ENCODE results near the gene SLX4IP.

GRCh38 chr20:10504608-10504993, 69.5 kb downstream of the SLX4IP start:
- TF ChIP-seq EZH2 (IDR thresholded peaks at IDR 0.05; ENCODE audit: borderline replicate concordance, low read length) (no peak), CTCF (conservative IDR thresholded peaks at IDR 0.05 in 1 of 2, IDR thresholded peaks at IDR 0.05 in 1 of 2; ENCODE audit: extremely low read depth in 1 of 2, insufficient read depth in 1 of 2, low read depth in 1 of 2, low read length in 2 of 2) (no peak)
